Measurements from ENCODE around the gene CSPG5. TPM values are rescaled to one million over a fixed set of nuclear protein-coding genes. Genes with fewer than 3 reads are reported as not detected.

Gene CSPG5
- polyA plus RNA-seq, 3 donors from 2014 or later, result not detected

- Mint-ChIP-seq H3K4me3 (peak overlapping the region; percentile 41 to 74 (median 67)), H3K36me3 (no peaks in the 10 kb centered on the region)
These were observed 489 bp downstream of the CSPG5 start for GRCh38 chr3:47578119-47578632.

DNA sequence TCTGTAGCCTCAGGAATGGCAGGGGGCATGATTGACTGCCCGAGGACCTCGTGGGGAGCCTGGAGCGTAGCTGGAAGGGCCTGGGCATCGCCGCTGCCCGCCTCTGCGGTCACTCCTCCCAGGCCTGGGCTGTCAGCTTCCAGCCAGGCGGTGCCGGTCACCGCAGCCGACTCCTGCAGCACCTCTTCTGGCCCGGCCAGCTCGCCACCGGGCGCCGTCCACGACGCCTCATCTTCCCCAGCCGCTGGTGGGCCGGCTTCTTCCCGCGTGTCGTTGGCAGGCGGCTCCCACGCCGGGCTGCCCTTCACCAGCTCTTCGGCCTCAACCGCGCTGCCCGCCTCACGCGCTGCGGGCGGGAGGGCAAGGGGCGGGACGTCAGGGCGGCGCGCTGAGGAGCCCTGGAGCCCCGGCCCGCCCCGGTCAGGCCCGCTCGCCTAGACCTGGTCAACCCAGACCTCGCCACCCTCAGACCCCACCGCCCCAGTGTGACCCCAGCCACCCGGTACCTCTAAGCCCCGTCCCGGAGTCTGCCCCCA is 1.0 kb downstream of the CSPG5 start:
- DNase-seq, result no peak
- no peaks in the 10 kb centered on the region for H3K9me3 Mint-ChIP-seq
- peaks cover 3 to 24% (median 13%) of the 10 kb centered on the region in 3 donors for H3K27me3 Mint-ChIP-seq (ENCODE audit: low read depth in 3 of 3)
- peaks cover 1 to 9% of the 10 kb centered on the region in 2 donors for H3K4me1 Mint-ChIP-seq
- H3K4me3 Mint-ChIP-seq, result peak overlapping the region; percentile 41 to 74 (median 67)
- H3K27ac Mint-ChIP-seq, result no peak overlapping the region
- H3K36me3 Mint-ChIP-seq, result no peaks in the 10 kb centered on the region

More at GRCh38 chr3:47578119-47578632, 489 bp downstream of the CSPG5 start:
- Mint-ChIP-seq H3K27me3 (ENCODE audit: low read depth in 3 of 3) (peaks cover 3 to 24% (median 10%) of the 10 kb centered on the region in 3 donors), H3K27ac (no peak overlapping the region), H3K9me3 (no peaks in the 10 kb centered on the region), H3K4me1 (peaks cover 1 to 9% of the 10 kb centered on the region in 2 donors)
- peak; percentile 40 to 48 (median 47) for DNase-seq

- peak overlapping the region in 1 of 6 donors; percentile 49 for H3K27ac Mint-ChIP-seq
- DNase-seq, result no peak
- no peak overlapping the region for H3K4me3 Mint-ChIP-seq
- no peaks in the 10 kb centered on the region for H3K4me1 Mint-ChIP-seq
- H3K9me3 Mint-ChIP-seq, result peaks cover 0 to 2% (median 0%) of the 10 kb centered on the region in 6 donors
- H3K27me3 Mint-ChIP-seq (ENCODE audit: low read depth in 3 of 3), result peaks cover 6 to 14% (median 9%) of the 10 kb centered on the region in 3 donors
- no peaks in the 10 kb centered on the region for H3K36me3 Mint-ChIP-seq
These were observed 5.2 kb downstream of the CSPG5 start for GRCh38 chr3:47573190-47574172.

DNA sequence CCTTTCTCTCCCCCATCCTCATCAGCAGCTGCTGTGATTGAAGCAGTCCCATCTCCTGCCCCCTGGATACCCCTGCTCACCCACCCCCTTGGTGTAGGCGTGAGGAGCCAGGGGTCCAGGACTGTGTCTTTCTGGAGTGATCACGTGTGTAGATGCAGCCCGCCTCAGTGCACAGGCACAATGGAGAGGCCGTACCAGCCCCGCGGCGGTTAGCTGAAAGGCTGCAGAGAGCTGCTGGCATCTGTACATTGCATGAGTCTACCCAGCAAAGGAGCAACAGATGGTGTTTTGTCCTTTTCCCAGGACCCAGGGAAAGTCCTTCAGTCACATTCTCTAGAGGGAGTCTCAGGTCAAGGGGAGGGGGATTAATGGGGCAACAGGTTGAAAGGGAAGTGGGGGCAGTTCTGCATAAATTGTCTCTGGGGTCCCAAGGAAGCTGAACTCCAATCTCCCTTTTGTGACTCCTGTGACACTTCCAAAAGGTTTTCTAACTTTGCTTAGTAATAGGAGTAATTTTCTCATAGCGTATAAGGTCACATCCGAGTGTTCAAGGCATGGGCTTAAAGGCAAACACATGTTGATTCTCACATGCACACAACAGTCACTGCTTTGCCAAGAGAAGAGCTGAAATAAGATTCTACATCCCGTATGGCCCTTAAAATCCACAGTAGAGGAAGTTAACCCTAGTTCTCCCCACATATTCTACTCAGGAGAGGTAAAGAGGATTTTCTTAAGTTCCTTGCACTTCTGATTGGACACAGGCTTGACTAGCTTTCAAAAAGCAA is 7.1 kb downstream of the CSPG5 start:
- Mint-ChIP-seq H3K9me3 (peaks cover 0 to 2% (median 0%) of the 10 kb centered on the region in 6 donors), H3K4me3 (no peak overlapping the region), H3K27me3 (ENCODE audit: low read depth in 3 of 3) (peaks cover 9 to 12% (median 10%) of the 10 kb centered on the region in 3 donors), H3K4me1 (no peaks in the 10 kb centered on the region), H3K36me3 (no peaks in the 10 kb centered on the region), H3K27ac (no peak overlapping the region)
- DNase-seq, result no peak

- H3K4me3 Mint-ChIP-seq, result no peak overlapping the region
- H3K27ac Mint-ChIP-seq, result no peak overlapping the region
- no peaks in the 10 kb centered on the region for H3K36me3 Mint-ChIP-seq
- peaks cover 6 to 9% (median 9%) of the 10 kb centered on the region in 3 donors for H3K27me3 Mint-ChIP-seq (ENCODE audit: low read depth in 3 of 3)
- peaks cover 0 to 2% (median 0%) of the 10 kb centered on the region in 6 donors for H3K9me3 Mint-ChIP-seq
- DNase-seq, result no peak
- no peaks in the 10 kb centered on the region for H3K4me1 Mint-ChIP-seq
These were observed 9.8 kb downstream of the CSPG5 start for GRCh38 chr3:47568901-47569300.

GRCh38 chr3:47567149-47567548 is 11.5 kb downstream of the CSPG5 start:
- H3K4me1 Mint-ChIP-seq, result no peaks in the 10 kb centered on the region
- no peak for DNase-seq
- H3K4me3 Mint-ChIP-seq, result no peak overlapping the region
- peaks cover 0 to 2% (median 0%) of the 10 kb centered on the region in 6 donors for H3K9me3 Mint-ChIP-seq
- no peaks in the 10 kb centered on the region for H3K36me3 Mint-ChIP-seq
- no peak overlapping the region for H3K27ac Mint-ChIP-seq
- H3K27me3 Mint-ChIP-seq (ENCODE audit: low read depth in 3 of 3), result peaks cover 0 to 6% (median 0%) of the 10 kb centered on the region in 3 donors

- H3K9me3 Mint-ChIP-seq, result peaks cover 0 to 2% (median 0%) of the 10 kb centered on the region in 6 donors
- H3K27ac Mint-ChIP-seq, result no peak overlapping the region
- peaks cover 0 to 6% (median 0%) of the 10 kb centered on the region in 3 donors for H3K27me3 Mint-ChIP-seq (ENCODE audit: low read depth in 3 of 3)
- H3K4me1 Mint-ChIP-seq, result no peaks in the 10 kb centered on the region
- H3K36me3 Mint-ChIP-seq, result no peaks in the 10 kb centered on the region
- H3K4me3 Mint-ChIP-seq, result no peak overlapping the region
- no peak for DNase-seq
These were observed 12.0 kb downstream of the CSPG5 start for GRCh38 chr3:47566667-47567066.

- DNase-seq, result no peak
- H3K4me1 Mint-ChIP-seq, result no peaks in the 10 kb centered on the region
- no peak overlapping the region for H3K27ac Mint-ChIP-seq
- no peaks in the 10 kb centered on the region for H3K36me3 Mint-ChIP-seq
- peaks cover 0 to 6% (median 0%) of the 10 kb centered on the region in 3 donors for H3K27me3 Mint-ChIP-seq (ENCODE audit: low read depth in 3 of 3)
- H3K4me3 Mint-ChIP-seq, result no peak overlapping the region
- H3K9me3 Mint-ChIP-seq, result peaks cover 0 to 2% (median 0%) of the 10 kb centered on the region in 6 donors
These were observed 12.7 kb downstream of the CSPG5 start for GRCh38 chr3:47565734-47566550.

GRCh38 chr3:47556351-47556750 is 22.3 kb downstream of the CSPG5 start:
- Mint-ChIP-seq H3K27ac (no peak overlapping the region), H3K27me3 (ENCODE audit: low read depth in 3 of 3) (peaks cover 0 to 4% (median 0%) of the 10 kb centered on the region in 3 donors), H3K36me3 (peaks cover 0 to 4% (median 0%) of the 10 kb centered on the region in 3 donors), H3K4me3 (no peak overlapping the region), H3K4me1 (no peaks in the 10 kb centered on the region), H3K9me3 (no peaks in the 10 kb centered on the region)
- no peak for DNase-seq

DNA sequence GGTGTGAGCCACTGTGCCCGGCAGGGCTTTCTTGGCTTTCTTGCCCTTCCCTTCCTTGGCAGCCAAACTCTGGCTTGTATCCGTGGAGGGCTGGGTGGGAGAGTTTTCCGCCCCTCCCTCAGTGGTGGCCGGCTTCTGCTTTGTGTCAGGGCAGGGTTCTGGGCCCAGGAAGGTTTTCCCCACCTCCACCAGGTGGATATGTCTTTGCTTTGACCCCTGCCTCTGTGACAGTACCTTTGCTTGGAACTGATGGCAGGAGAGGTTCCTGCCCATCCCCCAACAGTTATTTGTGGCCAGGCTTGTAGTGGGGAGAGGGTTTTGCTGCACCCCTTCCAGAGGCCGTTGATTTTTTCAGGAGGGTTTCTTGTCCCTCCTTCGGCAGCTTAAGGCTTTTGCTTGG is 24.3 kb downstream of the CSPG5 start:
- no peak for DNase-seq
- no peaks in the 10 kb centered on the region for H3K4me1 Mint-ChIP-seq
- no peaks in the 10 kb centered on the region for H3K9me3 Mint-ChIP-seq
- H3K27me3 Mint-ChIP-seq (ENCODE audit: low read depth in 3 of 3), result peaks cover 0 to 11% (median 2%) of the 10 kb centered on the region in 3 donors
- H3K36me3 Mint-ChIP-seq, result peaks cover 0 to 4% (median 0%) of the 10 kb centered on the region in 3 donors
- no peak overlapping the region for H3K27ac Mint-ChIP-seq
- H3K4me3 Mint-ChIP-seq, result no peak overlapping the region

GRCh38 chr3:47553407-47553806 is 25.3 kb downstream of the CSPG5 start:
- Mint-ChIP-seq H3K4me1 (no peaks in the 10 kb centered on the region), H3K4me3 (no peak overlapping the region), H3K27ac (no peak overlapping the region), H3K9me3 (no peaks in the 10 kb centered on the region), H3K36me3 (peaks cover 0 to 4% (median 0%) of the 10 kb centered on the region in 3 donors), H3K27me3 (ENCODE audit: low read depth in 3 of 3) (peaks cover 0 to 11% (median 2%) of the 10 kb centered on the region in 3 donors)
- no peak for DNase-seq

DNA sequence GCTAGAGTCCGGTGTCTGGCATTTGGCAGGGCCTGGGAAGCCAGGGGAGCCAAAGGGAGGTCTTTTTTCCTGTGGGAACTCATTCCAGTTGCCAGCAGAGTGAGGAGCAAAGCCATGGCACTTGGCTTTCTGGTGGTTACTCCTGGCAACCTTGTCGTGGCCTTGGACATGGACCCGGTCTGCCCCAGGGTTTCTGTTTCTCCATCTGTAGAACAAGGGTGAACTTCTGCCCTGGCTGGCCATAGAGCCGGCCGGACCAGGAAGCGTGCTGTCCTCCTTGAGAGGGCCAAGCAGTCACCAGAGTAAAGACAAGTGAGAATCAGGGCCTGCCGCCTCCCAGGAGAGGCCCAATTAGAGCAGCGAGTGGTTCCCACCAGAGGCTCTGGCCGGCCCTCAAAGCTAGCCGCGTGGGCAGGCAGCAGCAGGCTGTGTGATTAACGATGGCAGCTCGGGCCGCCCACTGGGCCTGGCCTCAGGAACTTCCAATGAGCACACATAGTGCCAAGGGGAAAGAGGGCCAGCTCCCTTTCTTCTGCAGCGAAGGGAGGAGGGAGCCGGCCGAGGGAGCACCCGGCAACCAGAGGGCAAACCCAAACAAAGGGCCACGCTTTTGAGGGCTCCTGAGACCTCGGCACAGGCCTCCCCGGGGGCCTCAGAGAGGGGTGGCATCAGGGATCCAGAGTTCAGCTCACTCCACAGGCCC is 36.0 kb downstream of the CSPG5 start:
- no peaks in the 10 kb centered on the region for H3K9me3 Mint-ChIP-seq
- H3K4me1 Mint-ChIP-seq, result no peaks in the 10 kb centered on the region
- peaks cover 0 to 7% (median 3%) of the 10 kb centered on the region in 3 donors for H3K27me3 Mint-ChIP-seq (ENCODE audit: low read depth in 3 of 3)
- H3K27ac Mint-ChIP-seq, result no peak overlapping the region
- DNase-seq, result no peak
- no peak overlapping the region for H3K4me3 Mint-ChIP-seq
- no peaks in the 10 kb centered on the region for H3K36me3 Mint-ChIP-seq

Measured in immature natural killer cell (primary cell).